Tracheal epithelial cell (primary cell): ENCODE data around the gene UGT1A10. TPM values are rescaled to one million over a fixed set of nuclear protein-coding genes. Genes with fewer than 3 reads are reported as not detected.

Experiments used
- total RNA-seq: library from RNA; depleted of rRNA; stranded (reverse); fragments of >200 nt; gene quantifications from 2 replicates; pipeline ENCODE4 v1.2.1, GENCODE V29; 2014

UGT1A10 gene
- total RNA-seq = not detected in 2 replicates

GRCh38 chr2:233636306-233636705, at the start of gene UGT1A10:
Gene UGT1A10 (plus strand): TSS chr2:233636448. CDS start chr2:233636523, 75 bp downstream.

GRCh38 chr2:233617476-233617875, 18.8 kb upstream of the UGT1A10 start, which contains the start of gene UGT1A8:
Gene UGT1A8 (plus strand): TSS chr2:233617633. CDS start chr2:233617708, 75 bp downstream.

GRCh38 chr2:233671290-233672161, 35.3 kb downstream of the UGT1A10 start, which contains the start of gene UGT1A9:
Gene UGT1A9 (plus strand): TSS chr2:233671898. CDS start chr2:233671935, 37 bp downstream.

GRCh38 chr2:233681521-233682099, 45.4 kb downstream of the UGT1A10 start, which contains the start of gene UGT1A7:
Gene UGT1A7 (plus strand): TSS chr2:233681901. CDS start chr2:233681938, 37 bp downstream.

GRCh38 chr2:233692648-233693047, 56.4 kb downstream of the UGT1A10 start, which contains the start of gene UGT1A6:
Gene UGT1A6 (plus strand): TSS chr2:233692890. CDS start chr2:233693005, 115 bp downstream.

GRCh38 chr2:233712611-233713261, 76.5 kb downstream of the UGT1A10 start, which contains the start of gene UGT1A5:
Gene UGT1A5 (plus strand): TSS chr2:233712907. CDS start chr2:233712992, 85 bp downstream.

GRCh38 chr2:233718552-233718951, 82.3 kb downstream of the UGT1A10 start, which contains the start of gene UGT1A4:
Gene UGT1A4 (plus strand): TSS chr2:233718736. CDS start chr2:233718821, 85 bp downstream.

GRCh38 chr2:233728723-233729301, 92.6 kb downstream of the UGT1A10 start, which contains the start of gene UGT1A3:
Gene UGT1A3 (plus strand): TSS chr2:233729042. CDS start chr2:233729127, 85 bp downstream.

GRCh38 chr2:233760043-233760442, 123.8 kb downstream of the UGT1A10 start, which contains the start of gene UGT1A1:
Gene UGT1A1 (plus strand): TSS chr2:233760270. CDS start chr2:233760288, 18 bp downstream.

GRCh38 chr2:233778030-233778429, 141.8 kb downstream of the UGT1A10 start, which contains the start of gene MROH2A:
Gene MROH2A (plus strand): TSS chr2:233778330. CDS start chr2:233779359, 1,029 bp downstream.

Other genes starting within 250 kb of the UGT1A10 start
- gene USP40, start 69.7 kb upstream of the UGT1A10 start, total RNA-seq = 17.6 and 23.9 TPM in 2 replicates
- under 0.01 and 0.43 TPM in 2 replicates for gene UGT1A8, start 18.8 kb upstream of the UGT1A10 start, total RNA-seq
- gene UGT1A9, start 35.5 kb downstream of the UGT1A10 start, total RNA-seq = 21.4 TPM in 1 of 2 replicates, not detected in the other
- 1.4 and 1.5 TPM in 2 replicates for gene UGT1A7, start 45.5 kb downstream of the UGT1A10 start, total RNA-seq
- gene UGT1A6, start 56.4 kb downstream of the UGT1A10 start, total RNA-seq = 23.2 and 60.5 TPM in 2 replicates
- 0.24 TPM in 1 of 2 replicates, not detected in the other for gene UGT1A5, start 76.5 kb downstream of the UGT1A10 start, total RNA-seq
- gene UGT1A4, start 82.3 kb downstream of the UGT1A10 start, total RNA-seq = 0.24 and 1.3 TPM in 2 replicates
- 0.24 TPM in 1 of 2 replicates, not detected in the other for gene UGT1A3, start 92.6 kb downstream of the UGT1A10 start, total RNA-seq
- gene UGT1A1, start 123.8 kb downstream of the UGT1A10 start, total RNA-seq = 0.48 and 1.1 TPM in 2 replicates
- not detected in 2 replicates for gene MROH2A, start 141.9 kb downstream of the UGT1A10 start, total RNA-seq
- gene HJURP, start 218.1 kb downstream of the UGT1A10 start, total RNA-seq = 0.85 and 2.2 TPM in 2 replicates